MCF 10A (cell line): ENCODE data around the gene RAD51B. TPM values are rescaled to one million over a fixed set of nuclear protein-coding genes. Genes with fewer than 3 reads are reported as not detected.
A peak's percentile ranks its signal among the peaks of the same experiment; 100 is the strongest.

ENCODE experiments used
- BruUV-seq: library from RNA; stranded (reverse); fragments of 400-500 nt; replicated peaks from 2 replicates; lab custom pipeline; 2021; lab: Mats Ljungman, UMichigan
- CTCF ChIA-PET: fragments of 300-600 bp; sonication (Branson Sonifier 250); formaldehyde crosslinking; extraction: SDS; loops from one replicate; lab custom pipeline; 2021; ENCODE audit warnings: antibody characterized with exemption, inconsistent platforms; lab: Yijun Ruan, JAX
- POLR2A ChIA-PET: fragments of 300-600, 350-650 bp; sonication (Branson Sonifier 250); formaldehyde crosslinking; extraction: SDS; loops from one replicate; lab custom pipeline; 2020; ENCODE audit warnings: antibody characterized with exemption, inconsistent platforms; lab: Yijun Ruan, JAX
- DNase-seq: peaks from one replicate; pipeline ENCODE4 v3.0.0-alpha.2; 2018; ENCODE audit not compliant: unreplicated experiment
- H3K27ac Mint-ChIP-seq: one replicate; pipeline ENCODE4 v1.8.0; 2022; ENCODE audit warnings: mild to moderate bottlenecking, low read depth, mixed read lengths; ENCODE audit not compliant: unreplicated experiment
- H3K27me3 Mint-ChIP-seq: one replicate; pipeline ENCODE4 v1.8.0; 2022; ENCODE audit warnings: mixed read lengths; ENCODE audit not compliant: insufficient read depth, unreplicated experiment
- H3K36me3 Mint-ChIP-seq: one replicate; pipeline ENCODE4 v1.8.0; 2022; ENCODE audit warnings: mild to moderate bottlenecking, moderate library complexity, mixed read lengths; ENCODE audit not compliant: insufficient read depth, unreplicated experiment
- H3K4me1 Mint-ChIP-seq: one replicate; pipeline ENCODE4 v1.8.0; 2022; ENCODE audit warnings: mixed read lengths; ENCODE audit not compliant: insufficient read depth, unreplicated experiment
- H3K4me3 Mint-ChIP-seq: one replicate; pipeline ENCODE4 v1.8.0; 2022; ENCODE audit warnings: mild to moderate bottlenecking, moderate library complexity, mixed read lengths; ENCODE audit not compliant: unreplicated experiment
- H3K9me3 Mint-ChIP-seq: one replicate; pipeline ENCODE4 v1.8.0; 2022; ENCODE audit warnings: mixed read lengths; ENCODE audit not compliant: unreplicated experiment
- intact Hi-C: fragments of 100-400 bp; cut with micrococcal nuclease; formaldehyde crosslinking; loops from 2 replicates; pipeline ENCODE4 v1.14.1; 2022
- total RNA-seq: library from RNA; stranded (reverse); gene quantifications from 2 replicates; pipeline ENCODE4 v1.2.3, GENCODE V29; 2022
- TF ChIP-seq, protein P1 (sequence below): fragments of 200-600 bp; IDR thresholded peaks from one replicate; pipeline ENCODE4 v1.8.0; 2022; ENCODE audit warnings: antibody characterized with exemption, mild to moderate bottlenecking; ENCODE audit not compliant: unreplicated experiment

Gene RAD51B
- total RNA-seq, 1 experiment from 2014 or later = 14.6 TPM

DNA sequence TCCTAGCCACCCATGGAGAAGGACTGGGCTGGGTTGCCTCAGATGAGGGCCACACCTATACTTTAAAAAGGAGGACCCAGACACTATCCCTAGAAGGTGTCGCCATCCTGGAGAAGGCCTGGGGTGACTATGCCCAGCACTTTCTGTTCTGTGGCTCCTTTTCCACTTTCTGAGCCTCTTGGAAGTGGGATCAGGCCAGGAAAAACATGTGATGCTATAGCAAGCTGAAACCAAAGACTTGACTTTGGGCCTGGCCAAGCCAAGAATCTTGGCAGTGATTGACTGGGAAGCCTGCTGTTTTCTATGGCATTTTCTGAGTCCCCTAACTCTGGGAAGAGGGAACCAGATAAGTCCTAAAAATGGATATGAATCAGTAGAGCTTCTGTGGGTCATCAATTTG, 641.0 kb downstream of the RAD51B start:
- H3K27me3 Mint-ChIP-seq = no peaks in the 10 kb centered on the region
- CTCF ChIA-PET = interaction anchor here (0.6 to 1.1 kb wide), 2 partner anchors 329 to 1015 kb away, joined by 3 read pairs; no protein-coding TSS in a partner anchor
- POLR2A ChIA-PET = interaction anchor here (0.6 to 1.9 kb wide), 3 partner anchors 60 to 378 kb away, joined by 3 to 6 read pairs (median 3); no protein-coding TSS in a partner anchor
- DNase-seq = no peak
- BruUV-seq = no TSS peak
- intact Hi-C loops = no loop called here
- H3K9me3 Mint-ChIP-seq = peaks cover 8% of the 10 kb centered on the region
- H3K36me3 Mint-ChIP-seq = peaks cover 5% of the 10 kb centered on the region
- TF ChIP-seq, protein P1, sequence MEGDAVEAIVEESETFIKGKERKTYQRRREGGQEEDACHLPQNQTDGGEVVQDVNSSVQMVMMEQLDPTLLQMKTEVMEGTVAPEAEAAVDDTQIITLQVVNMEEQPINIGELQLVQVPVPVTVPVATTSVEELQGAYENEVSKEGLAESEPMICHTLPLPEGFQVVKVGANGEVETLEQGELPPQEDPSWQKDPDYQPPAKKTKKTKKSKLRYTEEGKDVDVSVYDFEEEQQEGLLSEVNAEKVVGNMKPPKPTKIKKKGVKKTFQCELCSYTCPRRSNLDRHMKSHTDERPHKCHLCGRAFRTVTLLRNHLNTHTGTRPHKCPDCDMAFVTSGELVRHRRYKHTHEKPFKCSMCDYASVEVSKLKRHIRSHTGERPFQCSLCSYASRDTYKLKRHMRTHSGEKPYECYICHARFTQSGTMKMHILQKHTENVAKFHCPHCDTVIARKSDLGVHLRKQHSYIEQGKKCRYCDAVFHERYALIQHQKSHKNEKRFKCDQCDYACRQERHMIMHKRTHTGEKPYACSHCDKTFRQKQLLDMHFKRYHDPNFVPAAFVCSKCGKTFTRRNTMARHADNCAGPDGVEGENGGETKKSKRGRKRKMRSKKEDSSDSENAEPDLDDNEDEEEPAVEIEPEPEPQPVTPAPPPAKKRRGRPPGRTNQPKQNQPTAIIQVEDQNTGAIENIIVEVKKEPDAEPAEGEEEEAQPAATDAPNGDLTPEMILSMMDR = no peak
- H3K4me3 Mint-ChIP-seq = no peak overlapping the region
- peaks cover 49% of the 10 kb centered on the region for H3K4me1 Mint-ChIP-seq
- H3K27ac Mint-ChIP-seq = peak overlapping the region; percentile 89

DNA sequence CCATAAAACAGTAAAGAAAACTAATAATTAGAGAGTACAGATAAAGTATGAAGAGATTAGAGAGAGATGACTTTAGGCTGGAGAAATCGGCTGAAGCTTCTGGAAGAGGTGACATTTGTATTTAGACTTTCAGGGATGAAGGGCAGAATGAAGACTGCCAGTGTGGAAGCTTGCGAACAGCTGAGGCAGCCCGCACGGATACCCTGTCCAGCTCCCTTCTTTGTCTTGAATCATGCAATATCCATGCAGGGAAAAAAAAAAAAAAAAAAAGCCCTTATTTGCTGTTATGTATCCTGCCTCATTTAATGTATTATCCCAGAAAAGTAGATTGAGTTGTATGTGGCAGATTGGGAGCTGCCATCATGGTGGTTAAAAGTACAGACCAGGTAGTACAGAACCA, 641.5 kb downstream of the RAD51B start:
- H3K4me1 Mint-ChIP-seq = peaks cover 49% of the 10 kb centered on the region
- no peak for DNase-seq
- H3K4me3 Mint-ChIP-seq = no peak overlapping the region
- peaks cover 5% of the 10 kb centered on the region for H3K36me3 Mint-ChIP-seq
- no peaks in the 10 kb centered on the region for H3K27me3 Mint-ChIP-seq
- peaks cover 2% of the 10 kb centered on the region for H3K9me3 Mint-ChIP-seq
- no TSS peak for BruUV-seq
- ChIA-PET CTCF (interaction anchor here (0.6 kb wide), 2 partner anchors 8 to 1016 kb away, joined by 3 to 5 read pairs; no protein-coding TSS in a partner anchor), POLR2A (interaction anchor here (0.6 to 1.9 kb wide), 3 partner anchors 60 to 379 kb away, joined by 3 to 6 read pairs (median 3); no protein-coding TSS in a partner anchor)
- TF ChIP-seq, protein P1 = no peak
- intact Hi-C loops = no loop called here
- peak overlapping the region; percentile 89 for H3K27ac Mint-ChIP-seq

DNA sequence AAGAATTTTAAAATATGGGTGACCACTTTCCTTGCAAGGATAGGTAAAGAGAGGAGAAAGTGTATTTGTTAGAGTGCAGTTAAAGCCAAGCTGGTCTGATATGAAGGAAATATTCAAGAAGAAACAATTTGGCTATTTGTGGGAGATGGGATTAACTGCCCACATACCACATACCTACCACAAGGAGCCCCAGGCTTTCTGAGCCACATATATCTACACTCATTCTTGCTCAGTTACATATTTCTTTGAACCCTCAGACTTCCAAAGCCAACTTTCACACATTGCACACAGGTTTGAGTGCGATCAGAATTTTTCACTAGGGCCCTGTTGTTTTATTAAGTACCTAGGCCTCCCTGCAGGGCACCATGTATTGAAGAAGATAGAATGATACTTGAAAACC, 643.1 kb downstream of the RAD51B start:
- ChIA-PET CTCF (no interaction called here), POLR2A (no interaction called here)
- Mint-ChIP-seq H3K36me3 (peaks cover 5% of the 10 kb centered on the region), H3K4me1 (peaks cover 59% of the 10 kb centered on the region), H3K4me3 (no peak overlapping the region), H3K27me3 (no peaks in the 10 kb centered on the region), H3K9me3 (no peaks in the 10 kb centered on the region), H3K27ac (peak overlapping the region; percentile 39)
- intact Hi-C loops = no loop called here
- DNase-seq = no peak
- TF ChIP-seq, protein P1 = no peak
- no TSS peak for BruUV-seq

DNA sequence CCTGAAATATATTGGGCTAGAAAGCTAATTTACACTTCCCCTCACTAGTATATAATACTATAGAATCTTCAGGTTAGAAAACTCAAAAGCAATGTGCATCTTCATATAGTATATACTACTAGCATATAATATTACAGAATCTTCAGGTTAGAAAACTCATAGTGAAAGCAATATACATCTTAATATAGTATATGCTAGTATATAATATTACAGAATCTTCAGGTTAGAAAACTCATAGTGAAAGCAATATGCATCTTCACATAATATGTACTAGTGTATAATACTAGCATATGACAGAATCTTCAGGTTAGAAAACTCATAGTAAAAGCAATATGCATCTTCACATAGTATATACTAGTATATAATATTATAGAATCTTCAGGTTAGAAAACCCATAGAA, 643.7 kb downstream of the RAD51B start:
- H3K9me3 Mint-ChIP-seq = no peaks in the 10 kb centered on the region
- peaks cover 5% of the 10 kb centered on the region for H3K36me3 Mint-ChIP-seq
- intact Hi-C loops = no loop called here
- POLR2A ChIA-PET = no interaction called here
- H3K4me1 Mint-ChIP-seq = peaks cover 63% of the 10 kb centered on the region
- no TSS peak for BruUV-seq
- TF ChIP-seq, protein P1 = no peak
- H3K4me3 Mint-ChIP-seq = no peak overlapping the region
- H3K27ac Mint-ChIP-seq = peak overlapping the region; percentile 39
- no peaks in the 10 kb centered on the region for H3K27me3 Mint-ChIP-seq
- no peak for DNase-seq
- CTCF ChIA-PET = no interaction called here
